Bronchus fibroblast of lung (primary cell): ENCODE measurements around the gene CMC1. TPM values are rescaled to one million over a fixed set of nuclear protein-coding genes. Genes with fewer than 3 reads are reported as not detected.

Experiments
- total RNA-seq: library from RNA; depleted of rRNA; stranded (reverse); fragments of >200 nt; gene quantifications from 2 replicates; pipeline ENCODE4 v1.2.3, GENCODE V29; 2015

CMC1 gene, protein sequence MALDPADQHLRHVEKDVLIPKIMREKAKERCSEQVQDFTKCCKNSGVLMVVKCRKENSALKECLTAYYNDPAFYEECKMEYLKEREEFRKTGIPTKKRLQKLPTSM
- 12.3 and 27.1 TPM in 2 replicates for total RNA-seq

DNA sequence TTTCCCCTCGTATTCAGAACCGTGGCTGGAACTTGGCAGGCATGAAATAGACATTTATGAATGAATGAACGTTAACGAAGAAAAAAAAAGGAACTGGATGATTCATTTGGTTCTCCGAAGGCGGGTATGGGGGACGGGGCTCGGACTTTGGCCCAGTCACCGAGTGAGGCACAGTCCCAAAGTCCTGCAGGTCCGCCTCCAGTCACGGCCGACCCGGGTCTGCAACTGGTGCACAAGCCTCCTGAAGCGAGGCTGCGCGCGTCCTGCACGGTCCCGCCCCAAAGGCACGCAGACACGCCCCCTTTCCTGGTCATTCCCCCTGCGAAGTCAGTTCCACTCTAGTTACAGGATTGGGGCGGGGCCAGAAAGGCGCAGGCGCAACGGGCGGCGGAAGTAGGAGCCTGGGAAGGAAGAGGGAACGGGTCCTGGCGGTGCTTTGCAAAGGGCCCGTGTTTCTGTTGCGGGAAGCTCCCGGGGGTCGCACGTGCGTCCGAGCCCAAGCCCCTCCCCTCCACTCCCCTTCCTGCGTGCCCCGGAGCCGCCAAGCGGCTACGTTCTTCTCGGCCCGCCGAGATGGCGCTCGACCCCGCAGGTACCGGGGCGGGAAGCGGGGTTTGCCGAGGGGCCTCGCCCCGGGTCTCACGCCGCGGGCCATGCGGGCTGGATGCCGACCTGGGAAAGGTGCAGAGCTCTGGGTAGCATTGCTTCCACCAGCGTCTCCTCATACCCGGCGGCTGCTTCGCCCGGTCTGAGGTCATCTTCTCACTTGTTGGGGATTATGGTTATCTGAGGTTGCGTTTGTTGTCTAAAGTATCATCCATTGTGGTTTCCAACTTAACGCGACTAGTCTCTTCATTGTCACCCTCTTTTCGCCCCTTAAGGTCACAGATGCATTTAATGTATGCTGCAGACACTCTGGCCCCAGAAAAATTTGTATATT, at the start of gene CMC1:
TSS of gene CMC1 (plus strand) at position 399 of the 940 bp plus-strand sequence. CDS start at position 574, 175 bp downstream.

DNA sequence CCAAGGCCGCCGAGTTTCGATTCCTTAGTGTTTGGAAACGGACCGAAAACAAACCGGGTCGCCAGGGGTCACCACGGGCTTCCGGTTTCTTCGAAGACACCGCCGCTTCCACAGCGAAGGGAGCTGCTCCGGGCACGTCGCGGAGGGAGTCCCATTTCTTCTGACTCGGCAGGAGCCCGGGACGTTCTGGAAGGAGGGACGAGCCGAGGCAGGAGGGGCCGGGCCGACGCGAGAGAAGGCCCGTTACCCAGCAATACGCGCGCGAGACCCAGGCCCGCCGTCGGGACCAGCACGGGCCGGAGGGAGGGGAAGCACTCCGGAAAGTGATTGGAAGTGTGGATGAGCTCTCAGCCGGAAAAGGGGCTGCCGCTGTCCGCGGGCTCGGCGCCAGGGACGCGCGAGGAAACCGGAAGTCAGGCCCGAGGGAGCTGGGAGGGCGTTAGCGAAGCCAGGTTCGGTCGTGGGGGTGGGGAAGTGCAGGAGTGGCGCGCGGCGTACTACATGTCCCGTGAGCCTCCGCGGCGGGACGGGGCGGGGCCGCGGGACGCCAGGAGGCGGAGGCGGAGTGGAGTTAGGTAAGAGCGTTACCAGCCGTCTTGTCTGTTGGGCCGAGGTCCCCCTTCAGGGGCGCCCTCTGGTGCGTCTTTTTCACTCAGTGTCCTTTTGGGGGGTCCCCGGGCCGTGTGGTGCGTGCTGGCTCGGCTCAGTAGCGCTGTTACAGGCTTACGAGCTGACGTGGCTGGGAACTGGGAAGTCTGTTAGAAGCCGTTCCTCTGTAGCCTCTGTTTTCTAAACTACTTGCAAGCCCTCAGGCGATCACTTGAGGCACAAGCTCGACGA, 107.4 kb downstream of the CMC1 start, which contains the start of the genes AZI2 and ZCWPW2:
TSS of gene AZI2 (minus strand) at position 196 of the 840 bp plus-strand sequence. CDS start 8,207 bp downstream, outside the sequence.
TSS of gene ZCWPW2 (plus strand) at position 93 of the 840 bp plus-strand sequence. CDS start 64,348 bp downstream, outside the sequence.

Other genes starting within 250 kb of the CMC1 start
- gene ZCWPW2, start 107.1 kb downstream of the CMC1 start, total RNA-seq = 0.34 and 0.74 TPM in 2 replicates
- gene AZI2, start 107.2 kb downstream of the CMC1 start, total RNA-seq = 48.6 and 77.7 TPM in 2 replicates